IMR-90 (cell line): Measurements from ENCODE around the gene WEE2.

Source experiments
- MXI1 ChIP-seq: IDR thresholded peaks from 2 replicates; pipeline ENCODE4 v1.6.1; 2012; ENCODE audit warnings: low read depth, mild to moderate bottlenecking, low read length, moderate library complexity, borderline replicate concordance
- POLR2A ChIP-seq: IDR thresholded peaks from 2 replicates; pipeline ENCODE4 v1.6.1; 2012; ENCODE audit warnings: mild to moderate bottlenecking, low read depth, low read length
- TF ChIP-seq, protein P1 (sequence below): conservative IDR thresholded peaks from 2 replicates; pipeline ENCODE4 v1.5.1; 2012; ENCODE audit warnings: mild to moderate bottlenecking, low read depth, low read length, improper control_type of control experiment
- TF ChIP-seq, protein P2 (sequence below): fragments of 150-350 bp; IDR thresholded peaks from 2 replicates; pipeline ENCODE4 v1.6.1; 2017; ENCODE audit warnings: mild to moderate bottlenecking, antibody characterized with exemption, low read length, low read depth

- TF ChIP-seq, protein P1, sequence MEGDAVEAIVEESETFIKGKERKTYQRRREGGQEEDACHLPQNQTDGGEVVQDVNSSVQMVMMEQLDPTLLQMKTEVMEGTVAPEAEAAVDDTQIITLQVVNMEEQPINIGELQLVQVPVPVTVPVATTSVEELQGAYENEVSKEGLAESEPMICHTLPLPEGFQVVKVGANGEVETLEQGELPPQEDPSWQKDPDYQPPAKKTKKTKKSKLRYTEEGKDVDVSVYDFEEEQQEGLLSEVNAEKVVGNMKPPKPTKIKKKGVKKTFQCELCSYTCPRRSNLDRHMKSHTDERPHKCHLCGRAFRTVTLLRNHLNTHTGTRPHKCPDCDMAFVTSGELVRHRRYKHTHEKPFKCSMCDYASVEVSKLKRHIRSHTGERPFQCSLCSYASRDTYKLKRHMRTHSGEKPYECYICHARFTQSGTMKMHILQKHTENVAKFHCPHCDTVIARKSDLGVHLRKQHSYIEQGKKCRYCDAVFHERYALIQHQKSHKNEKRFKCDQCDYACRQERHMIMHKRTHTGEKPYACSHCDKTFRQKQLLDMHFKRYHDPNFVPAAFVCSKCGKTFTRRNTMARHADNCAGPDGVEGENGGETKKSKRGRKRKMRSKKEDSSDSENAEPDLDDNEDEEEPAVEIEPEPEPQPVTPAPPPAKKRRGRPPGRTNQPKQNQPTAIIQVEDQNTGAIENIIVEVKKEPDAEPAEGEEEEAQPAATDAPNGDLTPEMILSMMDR, result no peak
- TF ChIP-seq MXI1 (no peak), POLR2A (no peak)
- TF ChIP-seq, protein P2, sequence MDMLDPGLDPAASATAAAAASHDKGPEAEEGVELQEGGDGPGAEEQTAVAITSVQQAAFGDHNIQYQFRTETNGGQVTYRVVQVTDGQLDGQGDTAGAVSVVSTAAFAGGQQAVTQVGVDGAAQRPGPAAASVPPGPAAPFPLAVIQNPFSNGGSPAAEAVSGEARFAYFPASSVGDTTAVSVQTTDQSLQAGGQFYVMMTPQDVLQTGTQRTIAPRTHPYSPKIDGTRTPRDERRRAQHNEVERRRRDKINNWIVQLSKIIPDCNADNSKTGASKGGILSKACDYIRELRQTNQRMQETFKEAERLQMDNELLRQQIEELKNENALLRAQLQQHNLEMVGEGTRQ, result no peak
Observed at GRCh38 chr7:141713890-141714289, 5.7 kb downstream of the WEE2 start.
